ENCODE results near the gene SLC37A3.

DNA sequence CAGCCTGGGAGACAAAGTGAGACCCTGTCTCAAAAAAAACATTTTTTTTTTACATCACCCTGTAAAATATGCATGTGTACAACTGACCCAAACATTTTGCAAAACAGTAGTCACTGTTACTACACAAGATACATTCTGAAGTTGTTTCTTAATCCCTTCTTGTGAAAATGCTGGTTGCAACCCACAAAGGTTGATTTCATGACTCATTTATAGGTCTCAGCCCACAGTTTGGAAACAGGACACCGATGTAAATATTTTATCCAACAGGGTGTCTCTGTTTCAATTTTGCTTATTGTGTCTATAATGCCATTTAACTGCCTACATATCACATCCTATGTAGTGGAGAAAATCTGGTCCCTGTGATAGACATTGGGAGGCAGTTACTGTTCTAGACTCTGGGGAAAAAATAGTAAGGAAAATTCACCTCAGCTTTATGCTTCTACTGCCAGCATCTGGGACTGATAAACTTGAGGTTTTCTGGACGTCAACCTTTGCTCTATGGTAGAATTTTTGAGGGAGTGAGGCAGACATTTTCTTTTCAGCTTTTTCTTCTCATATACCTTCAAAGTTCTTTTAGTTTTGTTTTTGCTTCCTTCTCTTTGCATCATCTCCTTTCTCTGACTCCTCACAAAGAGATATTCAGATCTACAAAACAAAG lies 4.0 kb upstream of the SLC37A3 start:
- TF ChIP-seq, protein P1, sequence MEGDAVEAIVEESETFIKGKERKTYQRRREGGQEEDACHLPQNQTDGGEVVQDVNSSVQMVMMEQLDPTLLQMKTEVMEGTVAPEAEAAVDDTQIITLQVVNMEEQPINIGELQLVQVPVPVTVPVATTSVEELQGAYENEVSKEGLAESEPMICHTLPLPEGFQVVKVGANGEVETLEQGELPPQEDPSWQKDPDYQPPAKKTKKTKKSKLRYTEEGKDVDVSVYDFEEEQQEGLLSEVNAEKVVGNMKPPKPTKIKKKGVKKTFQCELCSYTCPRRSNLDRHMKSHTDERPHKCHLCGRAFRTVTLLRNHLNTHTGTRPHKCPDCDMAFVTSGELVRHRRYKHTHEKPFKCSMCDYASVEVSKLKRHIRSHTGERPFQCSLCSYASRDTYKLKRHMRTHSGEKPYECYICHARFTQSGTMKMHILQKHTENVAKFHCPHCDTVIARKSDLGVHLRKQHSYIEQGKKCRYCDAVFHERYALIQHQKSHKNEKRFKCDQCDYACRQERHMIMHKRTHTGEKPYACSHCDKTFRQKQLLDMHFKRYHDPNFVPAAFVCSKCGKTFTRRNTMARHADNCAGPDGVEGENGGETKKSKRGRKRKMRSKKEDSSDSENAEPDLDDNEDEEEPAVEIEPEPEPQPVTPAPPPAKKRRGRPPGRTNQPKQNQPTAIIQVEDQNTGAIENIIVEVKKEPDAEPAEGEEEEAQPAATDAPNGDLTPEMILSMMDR (IDR thresholded peaks at IDR 0.05): no peak
- TF ChIP-seq POLR2A (IDR thresholded peaks at IDR 0.05): no peak
